H9 (cell line): Measurements from ENCODE around the gene OXCT2. TPM values are rescaled to one million over a fixed set of nuclear protein-coding genes. Genes with fewer than 3 reads are reported as not detected.

ENCODE experiments used
- DNase-seq: peaks from one replicate; pipeline ENCODE4 v3.0.0-alpha.2; 2017
- H2AFZ ChIP-seq: one replicate; pipeline ENCODE4 v1.6.1; 2013; ENCODE audit warnings: mild to moderate bottlenecking, low read length, control low read depth, moderate library complexity
- H2AK5ac ChIP-seq: 2 replicates; pipeline ENCODE4 v1.6.1; 2013; ENCODE audit warnings: low read length, control low read depth, mixed read lengths; ENCODE audit not compliant: insufficient read length
- H2BK120ac ChIP-seq: one replicate; pipeline ENCODE4 v1.6.1; 2013; ENCODE audit warnings: low read depth, mild to moderate bottlenecking, low read length, control low read depth, inconsistent platforms; ENCODE audit not compliant: poor library complexity, severe bottlenecking
- H2BK12ac ChIP-seq: 2 replicates; pipeline ENCODE4 v1.6.1; 2013; ENCODE audit warnings: low read length, control low read depth, mixed read lengths, low read depth; ENCODE audit not compliant: insufficient read length
- H2BK15ac ChIP-seq: 2 replicates; pipeline ENCODE4 v1.6.1; 2013; ENCODE audit warnings: low read depth, low read length, control low read depth
- H2BK20ac ChIP-seq: one replicate; pipeline ENCODE4 v1.6.1; 2013; ENCODE audit warnings: low read depth, mild to moderate bottlenecking, low read length, control low read depth, inconsistent platforms; ENCODE audit not compliant: poor library complexity, severe bottlenecking
- H2BK5ac ChIP-seq: 2 replicates; pipeline ENCODE4 v1.6.1; 2013; ENCODE audit warnings: low read length, control low read depth, mixed read lengths; ENCODE audit not compliant: insufficient read length
- H3K14ac ChIP-seq: 2 replicates; pipeline ENCODE4 v1.6.1; 2013; ENCODE audit warnings: low read length, control low read depth; ENCODE audit not compliant: insufficient read depth
- H3K18ac ChIP-seq: 2 replicates; pipeline ENCODE4 v1.6.1; 2013; ENCODE audit warnings: low read depth, mild to moderate bottlenecking, mixed read lengths, low read length, control low read depth; ENCODE audit not compliant: insufficient read length
- H3K23ac ChIP-seq: 2 replicates; pipeline ENCODE4 v1.6.1; 2013; ENCODE audit warnings: low read length, control low read depth, mixed read lengths, low read depth; ENCODE audit not compliant: insufficient read length
- H3K23me2 ChIP-seq: 2 replicates; pipeline ENCODE4 v1.6.1; 2013; ENCODE audit warnings: low read depth, mild to moderate bottlenecking, mixed read lengths, low read length, control low read depth; ENCODE audit not compliant: insufficient read length, poor library complexity, severe bottlenecking
- H3K27ac ChIP-seq: 2 replicates; pipeline ENCODE4 v1.5.1; 2013; ENCODE audit warnings: low read length, control low read depth, mixed read lengths, low read depth; ENCODE audit not compliant: insufficient read length
- H3K27me3 ChIP-seq: 2 replicates; pipeline ENCODE4 v1.6.1; 2013; ENCODE audit warnings: low read length, control low read depth, inconsistent platforms; ENCODE audit not compliant: insufficient read depth
- H3K4ac ChIP-seq: 2 replicates; pipeline ENCODE4 v1.6.1; 2013; ENCODE audit warnings: low read depth, mild to moderate bottlenecking, control low read depth, inconsistent platforms, low read length, moderate library complexity
- H3K4me1 ChIP-seq: 2 replicates; pipeline ENCODE4 v1.6.1; 2013; ENCODE audit warnings: low read length, control low read depth, inconsistent platforms; ENCODE audit not compliant: insufficient read depth
- H3K4me2 ChIP-seq: 2 replicates; pipeline ENCODE4 v1.6.1; 2013; ENCODE audit warnings: low read length, control low read depth, mixed read lengths; ENCODE audit not compliant: insufficient read length, insufficient read depth
- H3K56ac ChIP-seq: 2 replicates; pipeline ENCODE4 v1.6.1; 2013; ENCODE audit warnings: low read depth, mild to moderate bottlenecking, mixed read lengths, low read length, control low read depth; ENCODE audit not compliant: insufficient read length
- H3K79me1 ChIP-seq: 2 replicates; pipeline ENCODE4 v1.6.1; 2013; ENCODE audit warnings: low read depth, mild to moderate bottlenecking, moderate library complexity, low read length, control low read depth, inconsistent platforms; ENCODE audit not compliant: insufficient read depth, poor library complexity, severe bottlenecking
- H3K79me2 ChIP-seq: 2 replicates; pipeline ENCODE4 v1.6.1; 2013; ENCODE audit warnings: low read length, control low read depth, inconsistent platforms; ENCODE audit not compliant: insufficient read depth
- H3K9ac ChIP-seq: 2 replicates; pipeline ENCODE4 v1.6.1; 2013; ENCODE audit warnings: low read length, control low read depth, mixed read lengths; ENCODE audit not compliant: insufficient read length; ENCODE audit errors: extremely low read depth
- H3K9me3 ChIP-seq: one replicate; pipeline ENCODE4 v1.6.1; 2013; ENCODE audit warnings: low read depth, low read length, inconsistent platforms; ENCODE audit not compliant: control insufficient read depth
- H3T11ph ChIP-seq: one replicate; pipeline ENCODE4 v1.6.1; 2013; ENCODE audit warnings: mild to moderate bottlenecking, low read length, control low read depth, inconsistent platforms
- H4K20me1 ChIP-seq: one replicate; pipeline ENCODE4 v1.6.1; 2013; ENCODE audit not compliant: control insufficient read depth, insufficient read length, insufficient read depth
- H4K5ac ChIP-seq: 2 replicates; pipeline ENCODE4 v1.6.1; 2013; ENCODE audit warnings: low read depth, mild to moderate bottlenecking, mixed read lengths, low read length, control low read depth; ENCODE audit not compliant: insufficient read length
- H4K8ac ChIP-seq: replicated peaks from 2 replicates; pipeline ENCODE4 v1.6.1; 2013; ENCODE audit warnings: low read length, control low read depth, mixed read lengths, low read depth; ENCODE audit not compliant: insufficient read length
- H4K91ac ChIP-seq: 2 replicates; pipeline ENCODE4 v1.6.1; 2013; ENCODE audit warnings: low read depth, mild to moderate bottlenecking, moderate library complexity, mixed read lengths, low read length, control low read depth; ENCODE audit not compliant: insufficient read length
- H3K27ac Mint-ChIP-seq, 3 experiments: 2 replicates in 2 of 3; 3 replicates in 1 of 3; pipeline ENCODE4 v1.8.0; 2020 to 2021; ENCODE audit warnings: mixed read lengths in 3 of 3, mild to moderate bottlenecking in 1 of 3, moderate library complexity in 1 of 3
- H3K27me3 Mint-ChIP-seq: 2 replicates; pipeline ENCODE4 v1.8.0; 2021; ENCODE audit warnings: low read depth, mild to moderate bottlenecking, moderate library complexity, mixed read lengths
- H3K36me3 Mint-ChIP-seq, 3 experiments: 2 replicates in 2 of 3; 3 replicates in 1 of 3; pipeline ENCODE4 v1.8.0; 2020 to 2021; ENCODE audit warnings: low read depth in 3 of 3, mixed read lengths in 3 of 3; ENCODE audit not compliant: insufficient read depth in 1 of 3
- H3K4me1 Mint-ChIP-seq, 2 experiments: 2 replicates each; pipeline ENCODE4 v1.8.0; 2020; ENCODE audit warnings: mixed read lengths in 2 of 2
- H3K4me3 Mint-ChIP-seq, 2 experiments: 2 replicates in 1 of 2; 3 replicates in 1 of 2; pipeline ENCODE4 v1.8.0; 2020 to 2021; ENCODE audit warnings: mild to moderate bottlenecking in 2 of 2, mixed read lengths in 2 of 2, moderate library complexity in 1 of 2
- H3K9me3 Mint-ChIP-seq, 2 experiments: 2 replicates in 1 of 2; 3 replicates in 1 of 2; pipeline ENCODE4 v1.8.0; 2020; ENCODE audit warnings: mild to moderate bottlenecking in 2 of 2, mixed read lengths in 2 of 2, moderate library complexity in 1 of 2
- WGBS: extraction: QIAGEN DNeasy Blood & Tissue Kit; methylation state at CpG from one replicate; pipeline ENCODE4 v1.1.7; 2013; ENCODE audit warnings: missing lambda C conversion rate, low lambda C conversion rate, mixed read lengths; ENCODE audit not compliant: insufficient read length; ENCODE audit errors: extremely low coverage; 5-methylcytosine and 5-hydroxymethylcytosine counted together
- total RNA-seq: library from RNA; stranded (reverse); gene quantifications from 2 replicates; pipeline ENCODE4 v1.2.1, GENCODE V29; 2021
- TF ChIP-seq, protein P1 (sequence below): fragments of 200-600 bp; sonication (generic); conservative IDR thresholded peaks from 3 replicates; pipeline ENCODE4 v1.8.0; 2021; ENCODE audit warnings: antibody characterized with exemption, mild to moderate bottlenecking

OXCT2 gene
- total RNA-seq, 1 experiment from 2014 or later, result 3.7 TPM

GRCh38 chr1:39757501-39757900 is 13.6 kb downstream of the OXCT2 start:
- H4K91ac ChIP-seq, result no peak overlapping the region
- Mint-ChIP-seq H3K36me3 (peaks cover 17 to 65% (median 35%) of the 10 kb centered on the region in 3 experiments), H3K27me3 (peaks cover 5% of the 10 kb centered on the region), H3K9me3 (peaks cover 7 to 8% of the 10 kb centered on the region in 2 experiments; a peak in 4 of 5 replicates), H3K27ac (no peak overlapping the region), H3K4me3 (no peak overlapping the region), H3K4me1 (no peaks in the 10 kb centered on the region)
- no peaks in the 10 kb centered on the region for H3K79me2 ChIP-seq
- H3K18ac ChIP-seq, result no peak overlapping the region
- no peak overlapping the region for H3K14ac ChIP-seq
- WGBS, result no CpG with 5 or more reads among the region's 5 CpGs
- H3K56ac ChIP-seq, result no peak overlapping the region
- no peak overlapping the region for H4K5ac ChIP-seq
- H2BK20ac ChIP-seq, result no peak overlapping the region
- H3T11ph ChIP-seq, result no peak overlapping the region
- no peaks in the 10 kb centered on the region for H3K27me3 ChIP-seq
- H3K9me3 ChIP-seq, result peaks cover 5% of the 10 kb centered on the region
- no peak overlapping the region for H2BK120ac ChIP-seq
- H3K23ac ChIP-seq, result no peak overlapping the region
- no peak overlapping the region for H3K4me2 ChIP-seq
- no peaks in the 10 kb centered on the region for H3K79me1 ChIP-seq
- no peaks in the 10 kb centered on the region for H4K20me1 ChIP-seq
- no peak overlapping the region for H2BK12ac ChIP-seq
- no peak for DNase-seq
- no peaks in the 10 kb centered on the region for H3K4me1 ChIP-seq
- TF ChIP-seq, protein P1, sequence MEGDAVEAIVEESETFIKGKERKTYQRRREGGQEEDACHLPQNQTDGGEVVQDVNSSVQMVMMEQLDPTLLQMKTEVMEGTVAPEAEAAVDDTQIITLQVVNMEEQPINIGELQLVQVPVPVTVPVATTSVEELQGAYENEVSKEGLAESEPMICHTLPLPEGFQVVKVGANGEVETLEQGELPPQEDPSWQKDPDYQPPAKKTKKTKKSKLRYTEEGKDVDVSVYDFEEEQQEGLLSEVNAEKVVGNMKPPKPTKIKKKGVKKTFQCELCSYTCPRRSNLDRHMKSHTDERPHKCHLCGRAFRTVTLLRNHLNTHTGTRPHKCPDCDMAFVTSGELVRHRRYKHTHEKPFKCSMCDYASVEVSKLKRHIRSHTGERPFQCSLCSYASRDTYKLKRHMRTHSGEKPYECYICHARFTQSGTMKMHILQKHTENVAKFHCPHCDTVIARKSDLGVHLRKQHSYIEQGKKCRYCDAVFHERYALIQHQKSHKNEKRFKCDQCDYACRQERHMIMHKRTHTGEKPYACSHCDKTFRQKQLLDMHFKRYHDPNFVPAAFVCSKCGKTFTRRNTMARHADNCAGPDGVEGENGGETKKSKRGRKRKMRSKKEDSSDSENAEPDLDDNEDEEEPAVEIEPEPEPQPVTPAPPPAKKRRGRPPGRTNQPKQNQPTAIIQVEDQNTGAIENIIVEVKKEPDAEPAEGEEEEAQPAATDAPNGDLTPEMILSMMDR, result no peak
- H3K9ac ChIP-seq, result no peak overlapping the region
- no peak overlapping the region for H3K4ac ChIP-seq
- H3K27ac ChIP-seq, result no peak overlapping the region
- no peak overlapping the region for H2AK5ac ChIP-seq
- H4K8ac ChIP-seq, result no peak overlapping the region
- H3K23me2 ChIP-seq, result no peaks in the 10 kb centered on the region
- H2AFZ ChIP-seq, result no peak overlapping the region
- H2BK5ac ChIP-seq, result no peak overlapping the region
- no peak overlapping the region for H2BK15ac ChIP-seq
